HepG2 (cell line): Measurements from ENCODE around the gene IFT88. TPM values are rescaled to one million over a fixed set of nuclear protein-coding genes. Genes with fewer than 3 reads are reported as not detected.

ENCODE experiments used
- ATAC-seq: fragments of 200-7000 bp; cut with Tn5 transposase; 3 replicates; pipeline ENCODE4 v1.9.1; 2020; ENCODE audit warnings: mild to moderate bottlenecking, moderate library complexity
- BruUV-seq: library from RNA; stranded (reverse); fragments of 400-500 nt; replicated peaks from 2 replicates; lab custom pipeline; 2021; lab: Mats Ljungman, UMichigan
- CTCF ChIA-PET: fragments of 300-600 bp; formaldehyde crosslinking; extraction: SDS; loops from one replicate; lab custom pipeline; 2021; ENCODE audit warnings: low total read pairs, inconsistent platforms, low intra/inter-chr PET ratio; lab: Yijun Ruan, JAX
- POLR2A ChIA-PET: fragments of 350-600 bp; sonication (Branson Sonifier 250); formaldehyde crosslinking; loops from one replicate; lab custom pipeline; 2020; ENCODE audit warnings: antibody characterized with exemption, inconsistent platforms; lab: Yijun Ruan, JAX
- DNase-seq: peaks from one replicate; pipeline ENCODE4 v3.0.0-alpha.2; 2015; ENCODE audit warnings: low spot score
- FAIRE-seq: peaks from 3 replicates; lab custom pipeline; 2011; peaks lifted over from hg19 to GRCh38; lab: Jason Lieb, UNC
- H2AFZ ChIP-seq: one replicate; pipeline ENCODE4 v1.6.1; 2011; ENCODE audit warnings: low read length, inconsistent platforms
- H3K27ac ChIP-seq: fragments of 300-600 bp; 3 replicates; pipeline ENCODE4 v1.8.0; 2011; ENCODE audit warnings: mixed run types, mild to moderate bottlenecking, mixed read lengths, low read length, inconsistent platforms; ENCODE audit not compliant: insufficient read depth; ENCODE audit errors: extremely low read length
- H3K27me3 ChIP-seq, 2 experiments: fragments of 200-600 bp in 1 of 2; 2 replicates in 1 of 2; 3 replicates in 1 of 2; pipeline versions ENCODE4 v1.6.0 to v1.8.0; 2011; ENCODE audit warnings: low read length in 2 of 2, mild to moderate bottlenecking in 2 of 2, moderate library complexity in 2 of 2, inconsistent platforms in 1 of 2; ENCODE audit not compliant: insufficient read depth in 2 of 2, control insufficient read depth in 1 of 2
- H3K36me3 ChIP-seq, 2 experiments: fragments of 200-600 bp in 1 of 2; replicated peaks in 1 of 2; 2 replicates in 1 of 2; 3 replicates in 1 of 2; pipeline versions ENCODE4 v1.5.1 to v1.8.0; 2011; ENCODE audit warnings: low read length in 2 of 2, inconsistent platforms in 1 of 2; ENCODE audit not compliant: insufficient read depth in 2 of 2, control insufficient read depth in 1 of 2
- H3K4me1 ChIP-seq: 2 replicates; pipeline ENCODE4 v1.5.1; 2012; ENCODE audit warnings: low read length, inconsistent platforms; ENCODE audit not compliant: insufficient read depth
- H3K4me2 ChIP-seq: 2 replicates; pipeline ENCODE4 v1.6.0; 2011; ENCODE audit warnings: low read depth, low read length, inconsistent platforms
- H3K4me3 ChIP-seq, 3 experiments: fragments of 200-600 bp in 1 of 3; sonication (generic), shearing (Covaris generic) in 1 of 3; replicated peaks in 1 of 3; 2 replicates each; pipeline ENCODE4 v1.5.1; 2011 to 2016; ENCODE audit warnings: low read length in 3 of 3, inconsistent platforms in 2 of 3, low read depth in 2 of 3, mild to moderate bottlenecking in 2 of 3, control low read depth in 1 of 3, mixed read lengths in 1 of 3; ENCODE audit not compliant: insufficient read depth in 1 of 3
- H3K79me2 ChIP-seq: one replicate; pipeline ENCODE4 v1.6.1; 2011; ENCODE audit warnings: low read length, inconsistent platforms; ENCODE audit not compliant: insufficient read depth
- H3K9ac ChIP-seq: 2 replicates; pipeline ENCODE4 v1.6.0; 2011; ENCODE audit warnings: mild to moderate bottlenecking, low read depth, low read length, inconsistent platforms; ENCODE audit not compliant: insufficient read depth
- H3K9me3 ChIP-seq: 2 replicates; pipeline ENCODE4 v1.5.1; 2012; ENCODE audit warnings: mild to moderate bottlenecking, low read length
- H4K20me1 ChIP-seq: 2 replicates; pipeline ENCODE4 v1.6.0; 2011; ENCODE audit warnings: inconsistent platforms, mild to moderate bottlenecking, low read length, moderate library complexity; ENCODE audit not compliant: insufficient read depth
- CHD4 ChIP-seq: fragments of 200-600 bp; sonication (generic); IDR thresholded peaks from 2 replicates; pipeline ENCODE4 v1.7.0; 2017; ENCODE audit warnings: mild to moderate bottlenecking, low read length, borderline replicate concordance
- HNRNPUL1 ChIP-seq: fragments of 200-400 bp; formaldehyde crosslinking; IDR thresholded peaks from 2 replicates; pipeline ENCODE4 v1.6.1; 2017; ENCODE audit warnings: low read depth, mild to moderate bottlenecking, low read length, moderate library complexity
- NCOA5 ChIP-seq: sonication (generic); formaldehyde crosslinking; IDR thresholded peaks from 2 replicates; pipeline ENCODE4 v1.4.0; 2020; ENCODE audit warnings: missing genetic modification reagents
- RAD51 ChIP-seq: fragments of 450-650 bp; IDR thresholded peaks from 2 replicates; pipeline ENCODE4 v1.6.1; 2016; ENCODE audit warnings: borderline replicate concordance
- SP1 ChIP-seq, 2 experiments: fragments of 450-650 bp in 1 of 2; sonication (generic) in 1 of 2; formaldehyde crosslinking in 1 of 2; IDR thresholded peaks; 2 replicates each; pipeline versions ENCODE4 v1.4.0 to v1.6.1; 2016 to 2020; ENCODE audit warnings: missing genetic modification reagents in 1 of 2
- SSRP1 ChIP-seq: IDR thresholded peaks from 2 replicates; pipeline ENCODE4 v1.6.1; 2016; ENCODE audit warnings: control low read depth
- ZKSCAN5 ChIP-seq: sonication (generic); formaldehyde crosslinking; IDR thresholded peaks from 2 replicates; pipeline ENCODE4 v1.5.1; 2020; ENCODE audit warnings: mild to moderate bottlenecking, missing genetic modification reagents
- ZNF251 ChIP-seq: sonication (generic); formaldehyde crosslinking; IDR thresholded peaks from 2 replicates; pipeline ENCODE4 v1.9.0; 2021; ENCODE audit warnings: mild to moderate bottlenecking, missing genetic modification reagents
- ZNF562 ChIP-seq: sonication (generic); formaldehyde crosslinking; IDR thresholded peaks from 2 replicates; pipeline ENCODE4 v1.8.0; 2022; ENCODE audit warnings: missing genetic modification reagents, borderline replicate concordance
- ZNF577 ChIP-seq: sonication (generic); formaldehyde crosslinking; IDR thresholded peaks from 2 replicates; pipeline ENCODE4 v1.4.0; 2020; ENCODE audit warnings: mild to moderate bottlenecking, low read depth, missing genetic modification reagents, borderline replicate concordance
- ZNF614 ChIP-seq: IDR thresholded peaks from 2 replicates; pipeline ENCODE4 v1.6.1; 2018; ENCODE audit warnings: missing biosample characterization, missing genetic modification reagents, inconsistent platforms, borderline replicate concordance
- WGBS: methylation state at CpG from one replicate; pipeline ENCODE4 v1.1.6; 2017; ENCODE audit warnings: low lambda C conversion rate; 5-methylcytosine and 5-hydroxymethylcytosine counted together
- in situ Hi-C: cut with HindIII; loops from 2 replicates; pipeline ENCODE4 v1.10.0; 2017; ENCODE audit warnings: low pct_unique_long_range_greater_than_20kb; ENCODE audit not compliant: extremely low pct_ligation_motif_present
- intact Hi-C: fragments of 100-400 bp; cut with micrococcal nuclease; formaldehyde crosslinking; loops from one replicate; pipeline ENCODE4 v1.10.0; 2022; ENCODE audit not compliant: unreplicated experiment
- polyA plus RNA-seq, 8 experiments: library from polyadenylated mRNA; depleted of rRNA in 3 of 8; stranded (reverse) in 7 of 8; unstranded in 1 of 8; fragments of >200 nt; fragmentation: Illumina TruSeq in 4 of 8; extraction: Trizol in 4 of 8; gene quantifications; 2 replicates each; pipeline versions ENCODE4 v1.2.1 to v1.2.3, GENCODE V29; 2011 to 2016; ENCODE audit warnings: low read depth in 4 of 8, missing spikeins in 1 of 8, mixed read lengths in 1 of 8; ENCODE audit not compliant: insufficient read depth in 1 of 8
- total RNA-seq, 5 experiments: library from RNA; depleted of rRNA; stranded (reverse); fragments of >200 nt; fragmentation: Illumina TruSeq; extraction: Trizol; gene quantifications; 2 replicates each; pipeline ENCODE4 v1.2.3, GENCODE V29; 2016; ENCODE audit warnings: low read depth in 1 of 5
- TF ChIP-seq, protein P1 (sequence below): IDR thresholded peaks from 2 replicates; pipeline ENCODE4 v1.6.1; 2016
- TF ChIP-seq, protein P2 (sequence below): sonication (generic); formaldehyde crosslinking; conservative IDR thresholded peaks from 2 replicates; pipeline ENCODE4 v1.5.0; 2020; ENCODE audit warnings: missing genetic modification reagents
- TF ChIP-seq, protein P3 (sequence below), 2 experiments: sonication (generic) in 1 of 2; formaldehyde crosslinking in 1 of 2; IDR thresholded peaks; 2 replicates each; pipeline versions ENCODE4 v1.5.1 to v1.6.1; 2011 to 2020; ENCODE audit warnings: borderline replicate concordance in 1 of 2, low read depth in 1 of 2, low read length in 1 of 2, mild to moderate bottlenecking in 1 of 2, missing genetic modification reagents in 1 of 2, moderate library complexity in 1 of 2

IFT88 gene
- total and polyA plus RNA-seq, 2 of the 13 experiments (the other 11 are each of a cell fraction or from before 2014, with no cell fraction given): 8.4 to 19.9 TPM

DNA sequence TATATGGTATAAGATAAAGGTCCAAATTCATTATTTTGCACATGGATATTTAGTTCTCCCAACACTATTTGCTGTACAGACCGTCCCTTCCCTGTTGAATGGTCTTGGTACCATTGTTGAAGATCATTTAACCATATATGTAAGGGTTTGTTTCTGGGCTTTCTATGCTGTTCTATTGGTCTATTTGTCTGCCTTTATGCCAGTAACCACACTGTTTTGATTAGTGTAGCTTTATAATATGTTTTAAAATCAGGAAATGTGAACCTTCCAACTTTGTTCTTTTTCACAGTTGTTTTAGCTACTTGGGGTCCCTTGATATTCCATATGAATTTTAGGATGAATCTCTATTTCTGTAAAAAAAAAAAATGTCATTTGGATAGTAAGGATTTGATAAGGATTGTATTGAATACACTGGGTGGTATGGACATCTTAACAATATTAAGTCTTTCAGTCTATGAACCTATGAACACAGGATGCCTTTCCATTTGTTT lies 16.9 kb downstream of the IFT88 start:
- no peaks in the 10 kb centered on the region for H4K20me1 ChIP-seq
- intact Hi-C loops (loop anchor here (5.0 kb wide), 2 partner anchors 57 to 87 kb away; partner anchors contain the start of gene CRYL1), in situ Hi-C loops (no loop called here)
- H3K9me3 ChIP-seq: peaks cover 18% of the 10 kb centered on the region
- ATAC-seq (no peak), FAIRE-seq (no peak), DNase-seq (no peak)
- no peak overlapping the region for H2AFZ ChIP-seq
- H3K4me3 ChIP-seq: no peak overlapping the region
- no peak overlapping the region for H3K27ac ChIP-seq
- BruUV-seq: no TSS peak
- no peaks in the 10 kb centered on the region for H3K27me3 ChIP-seq
- H3K4me1 ChIP-seq: no peaks in the 10 kb centered on the region
- no peak overlapping the region for H3K4me2 ChIP-seq
- 100% methylated on average over 1 of the region's 1 CpG for WGBS
- H3K79me2 ChIP-seq: no peaks in the 10 kb centered on the region
- TF ChIP-seq RAD51 (no peak), ZNF562 (CRISPR knock-in tag) (no peak), SP1 (IDR thresholded peaks at IDR 0.05) (no peak), SP1 (CRISPR knock-in tag; IDR thresholded peaks at IDR 0.05) (no peak), CHD4 (peak; percentile 90; the same call in 1 of the 2 replicates)
- TF ChIP-seq, all 625 proteins: peak for 1
- Histone ChIP-seq H3K36me3 (peaks cover 10 to 30% of the 10 kb centered on the region in 2 experiments), H3K9ac (no peak overlapping the region)
- ChIA-PET POLR2A (no interaction called here), CTCF (interaction anchor here (0.8 to 2.7 kb wide), 2 partner anchors 89 kb away, joined by 3 to 14 read pairs; no protein-coding TSS in a partner anchor)

DNA sequence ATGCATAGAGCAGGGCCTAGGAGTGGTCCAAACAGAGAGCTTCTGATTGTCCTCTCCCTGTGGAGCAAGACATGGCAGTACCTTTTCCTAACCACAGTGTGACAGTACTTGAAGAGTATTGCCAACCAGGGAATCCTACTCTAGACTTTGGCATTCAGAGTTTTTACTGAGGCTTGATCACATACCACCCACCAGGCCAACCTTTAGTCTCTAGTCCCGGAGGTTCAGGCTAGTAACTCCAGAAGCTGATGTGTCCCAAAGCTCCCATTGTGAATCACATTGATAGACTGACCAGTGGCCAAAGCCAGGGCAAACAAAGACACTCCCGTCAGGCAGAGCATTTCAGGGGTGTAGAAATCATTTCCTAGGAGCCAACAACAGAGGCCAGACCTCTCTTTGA lies 18.4 kb downstream of the IFT88 start:
- no peak for FAIRE-seq
- H3K4me1 ChIP-seq: no peaks in the 10 kb centered on the region
- peaks cover 8 to 25% of the 10 kb centered on the region in 2 experiments for H3K36me3 ChIP-seq
- intact Hi-C loops (no loop called here), in situ Hi-C loops (no loop called here)
- ATAC-seq: peak; percentile 54
- no peak overlapping the region for H3K9ac ChIP-seq
- H3K9me3 ChIP-seq: peaks cover 18% of the 10 kb centered on the region
- no peak for DNase-seq
- H3K4me3 ChIP-seq: no peak overlapping the region
- POLR2A ChIA-PET: no interaction called here
- 91% methylated on average over 2 of the region's 2 CpGs for WGBS
- no TSS peak for BruUV-seq
- H3K79me2 ChIP-seq: no peaks in the 10 kb centered on the region
- no peak overlapping the region for H3K4me2 ChIP-seq
- H3K27me3 ChIP-seq: no peaks in the 10 kb centered on the region
- no peak overlapping the region for H2AFZ ChIP-seq
- no peaks in the 10 kb centered on the region for H4K20me1 ChIP-seq
- CTCF ChIA-PET: interaction anchor here (1.0 kb wide), 1 partner anchor 90 kb away, joined by 3 read pairs; no protein-coding TSS in a partner anchor
- H3K27ac ChIP-seq: no peak overlapping the region
- TF ChIP-seq, protein P1, sequence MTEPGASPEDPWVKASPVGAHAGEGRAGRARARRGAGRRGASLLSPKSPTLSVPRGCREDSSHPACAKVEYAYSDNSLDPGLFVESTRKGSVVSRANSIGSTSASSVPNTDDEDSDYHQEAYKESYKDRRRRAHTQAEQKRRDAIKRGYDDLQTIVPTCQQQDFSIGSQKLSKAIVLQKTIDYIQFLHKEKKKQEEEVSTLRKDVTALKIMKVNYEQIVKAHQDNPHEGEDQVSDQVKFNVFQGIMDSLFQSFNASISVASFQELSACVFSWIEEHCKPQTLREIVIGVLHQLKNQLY (CRISPR knock-in tag): no peak
- TF ChIP-seq HNRNPUL1 (no peak), NCOA5 (CRISPR knock-in tag) (no peak), ZNF577 (CRISPR knock-in tag) (no peak), SSRP1 (no peak), ZKSCAN5 (CRISPR knock-in tag) (no peak), ZNF251 (CRISPR knock-in tag) (no peak), ZNF614 (CRISPR knock-in tag) (no peak)
- TF ChIP-seq, protein P2, sequence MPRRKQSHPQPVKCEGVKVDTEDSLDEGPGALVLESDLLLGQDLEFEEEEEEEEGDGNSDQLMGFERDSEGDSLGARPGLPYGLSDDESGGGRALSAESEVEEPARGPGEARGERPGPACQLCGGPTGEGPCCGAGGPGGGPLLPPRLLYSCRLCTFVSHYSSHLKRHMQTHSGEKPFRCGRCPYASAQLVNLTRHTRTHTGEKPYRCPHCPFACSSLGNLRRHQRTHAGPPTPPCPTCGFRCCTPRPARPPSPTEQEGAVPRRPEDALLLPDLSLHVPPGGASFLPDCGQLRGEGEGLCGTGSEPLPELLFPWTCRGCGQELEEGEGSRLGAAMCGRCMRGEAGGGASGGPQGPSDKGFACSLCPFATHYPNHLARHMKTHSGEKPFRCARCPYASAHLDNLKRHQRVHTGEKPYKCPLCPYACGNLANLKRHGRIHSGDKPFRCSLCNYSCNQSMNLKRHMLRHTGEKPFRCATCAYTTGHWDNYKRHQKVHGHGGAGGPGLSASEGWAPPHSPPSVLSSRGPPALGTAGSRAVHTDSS (CRISPR knock-in tag): no peak
- TF ChIP-seq, protein P3, sequence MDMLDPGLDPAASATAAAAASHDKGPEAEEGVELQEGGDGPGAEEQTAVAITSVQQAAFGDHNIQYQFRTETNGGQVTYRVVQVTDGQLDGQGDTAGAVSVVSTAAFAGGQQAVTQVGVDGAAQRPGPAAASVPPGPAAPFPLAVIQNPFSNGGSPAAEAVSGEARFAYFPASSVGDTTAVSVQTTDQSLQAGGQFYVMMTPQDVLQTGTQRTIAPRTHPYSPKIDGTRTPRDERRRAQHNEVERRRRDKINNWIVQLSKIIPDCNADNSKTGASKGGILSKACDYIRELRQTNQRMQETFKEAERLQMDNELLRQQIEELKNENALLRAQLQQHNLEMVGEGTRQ (IDR thresholded peaks at IDR 0.05; ENCODE audit: low read depth, low read length): no peak
- TF ChIP-seq, protein P3 (CRISPR knock-in tag; IDR thresholded peaks at IDR 0.05; ENCODE audit: borderline replicate concordance): no peak
